GM12892 (cell line): ENCODE data around the gene NKD2.

Experiments used
- POLR2A ChIP-seq: IDR thresholded peaks from 2 replicates; pipeline ENCODE4 v1.6.1; 2011; ENCODE audit warnings: low read depth, low read length, control low read depth
- POLR2AphosphoS5 ChIP-seq: IDR thresholded peaks from 2 replicates; pipeline ENCODE4 v1.6.1; 2011; ENCODE audit warnings: low read depth, low read length, control low read depth
- TAF1 ChIP-seq: IDR thresholded peaks from 2 replicates; pipeline ENCODE4 v1.6.1; 2011; ENCODE audit warnings: low read depth, mild to moderate bottlenecking, control low read depth, low read length, borderline replicate concordance

DNA sequence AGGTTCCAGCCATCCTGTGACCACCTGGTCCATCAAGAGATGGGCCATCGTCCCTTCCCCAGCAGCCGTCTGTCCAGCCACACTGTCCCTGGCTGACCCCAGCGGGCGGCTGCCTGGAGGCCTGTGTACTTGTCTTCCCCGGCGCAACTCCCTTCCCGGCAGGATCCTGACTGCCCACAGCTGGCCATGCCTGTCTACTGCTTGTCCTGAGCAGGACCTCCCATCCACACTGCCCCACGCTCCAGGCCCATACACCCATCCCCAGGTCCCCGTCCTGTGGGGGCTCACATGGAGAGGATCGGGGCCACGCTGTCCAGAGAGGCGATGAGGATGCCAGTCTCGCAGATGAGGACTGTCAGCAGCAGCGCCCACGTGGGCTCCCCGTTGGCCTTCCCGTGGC, 67.8 kb downstream of the NKD2 start:
- TF ChIP-seq TAF1 (no peak), POLR2AphosphoS5 (no peak), POLR2A (no peak)
